ENCODE data around the gene PACS1. TPM values are rescaled to one million over a fixed set of nuclear protein-coding genes. Genes with fewer than 3 reads are reported as not detected.
"Not testable (repeated sequence)": the region's sequence is repeated elsewhere in the genome, so short reads cannot be mapped to it uniquely, and the experiment has no call there.

Gene PACS1
- total RNA-seq, 1 experiment from 2014 or later = 41.1 TPM

- intact Hi-C loops (cut with micrococcal nuclease); H3K9me3 ChIP-seq (ENCODE audit: control insufficient read depth in 1 of 2, insufficient read depth in 1 of 2, low read depth in 1 of 2, low read length in 2 of 2); DNase-seq (ENCODE audit: low read depth, low spot score); H3K36me3 ChIP-seq (ENCODE audit: control insufficient read depth in 1 of 2, insufficient read depth in 2 of 2, low read length in 2 of 2); POLR2A ChIA-PET; BruUV-seq (replicated peaks); ATAC-seq; H3K4me2 ChIP-seq (ENCODE audit: low read length); RAD21 ChIA-PET (ENCODE audit: low non-redundant PET in 1 of 2, low total read pairs in 2 of 2, uncharacterized antibody in 2 of 2, unreplicated experiment in 2 of 2); H3K27ac ChIP-seq (ENCODE audit: low read depth, low read length); H2AFZ ChIP-seq (ENCODE audit: low read depth, low read length, poor library complexity, severe bottlenecking); CTCF ChIA-PET; H3K9me2 ChIP-seq (ENCODE audit: insufficient read depth); H3K9ac ChIP-seq (ENCODE audit: low read length); H3K27me3 ChIP-seq (ENCODE audit: insufficient read depth, low read length); H3K4me1 ChIP-seq (ENCODE audit: control insufficient read depth in 1 of 2, insufficient read depth in 2 of 2, low read length in 2 of 2); H3K4me3 ChIP-seq (replicated peaks in 1 of 2; ENCODE audit: low read depth in 1 of 2, low read length in 2 of 2); H4K20me1 ChIP-seq (ENCODE audit: insufficient read depth): not testable (repeated sequence)
- H3K79me2 ChIP-seq (ENCODE audit: insufficient read depth, low read length) = peaks cover 15% of the 10 kb centered on the region
Measured at GRCh38 chr11:66092125-66092524, 22.1 kb downstream of the PACS1 start.

DNA sequence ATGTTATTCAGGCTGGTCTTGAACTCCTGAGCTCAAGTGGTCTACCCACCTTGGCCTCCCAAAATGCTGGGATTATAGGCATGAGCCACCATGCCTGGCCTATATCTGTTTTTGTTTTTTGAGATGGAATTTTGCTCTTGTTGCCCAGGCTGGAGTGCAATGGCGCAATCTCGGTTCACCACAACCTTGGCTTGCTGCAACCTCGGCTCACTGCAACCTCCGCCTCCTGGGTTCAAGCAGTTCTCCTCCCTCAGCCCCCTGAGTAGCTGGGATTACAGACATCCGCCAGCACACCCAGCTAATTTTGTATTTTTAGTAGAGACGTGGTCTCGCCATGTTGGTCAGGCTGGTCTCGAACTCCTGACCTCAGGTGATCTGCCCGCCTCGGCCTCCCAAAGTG lies 29.7 kb downstream of the PACS1 start:
- CTCF ChIA-PET; H3K27ac ChIP-seq (ENCODE audit: low read depth, low read length); H3K27me3 ChIP-seq (ENCODE audit: insufficient read depth, low read length); BruUV-seq (replicated peaks); H3K9me3 ChIP-seq (ENCODE audit: control insufficient read depth in 1 of 2, insufficient read depth in 1 of 2, low read depth in 1 of 2, low read length in 2 of 2); RAD21 ChIA-PET (ENCODE audit: low non-redundant PET in 1 of 2, low total read pairs in 2 of 2, uncharacterized antibody in 2 of 2, unreplicated experiment in 2 of 2); H3K4me3 ChIP-seq (replicated peaks in 1 of 2; ENCODE audit: low read depth in 1 of 2, low read length in 2 of 2); ATAC-seq; H3K9me2 ChIP-seq (ENCODE audit: insufficient read depth); H3K9ac ChIP-seq (ENCODE audit: low read length); H4K20me1 ChIP-seq (ENCODE audit: insufficient read depth); POLR2A ChIA-PET; H3K79me2 ChIP-seq (ENCODE audit: insufficient read depth, low read length); H2AFZ ChIP-seq (ENCODE audit: low read depth, low read length, poor library complexity, severe bottlenecking); DNase-seq (ENCODE audit: low read depth, low spot score); H3K36me3 ChIP-seq (ENCODE audit: control insufficient read depth in 1 of 2, insufficient read depth in 2 of 2, low read length in 2 of 2); intact Hi-C loops (cut with micrococcal nuclease); H3K4me2 ChIP-seq (ENCODE audit: low read length); H3K4me1 ChIP-seq (ENCODE audit: control insufficient read depth in 1 of 2, insufficient read depth in 2 of 2, low read length in 2 of 2): not testable (repeated sequence)

DNA sequence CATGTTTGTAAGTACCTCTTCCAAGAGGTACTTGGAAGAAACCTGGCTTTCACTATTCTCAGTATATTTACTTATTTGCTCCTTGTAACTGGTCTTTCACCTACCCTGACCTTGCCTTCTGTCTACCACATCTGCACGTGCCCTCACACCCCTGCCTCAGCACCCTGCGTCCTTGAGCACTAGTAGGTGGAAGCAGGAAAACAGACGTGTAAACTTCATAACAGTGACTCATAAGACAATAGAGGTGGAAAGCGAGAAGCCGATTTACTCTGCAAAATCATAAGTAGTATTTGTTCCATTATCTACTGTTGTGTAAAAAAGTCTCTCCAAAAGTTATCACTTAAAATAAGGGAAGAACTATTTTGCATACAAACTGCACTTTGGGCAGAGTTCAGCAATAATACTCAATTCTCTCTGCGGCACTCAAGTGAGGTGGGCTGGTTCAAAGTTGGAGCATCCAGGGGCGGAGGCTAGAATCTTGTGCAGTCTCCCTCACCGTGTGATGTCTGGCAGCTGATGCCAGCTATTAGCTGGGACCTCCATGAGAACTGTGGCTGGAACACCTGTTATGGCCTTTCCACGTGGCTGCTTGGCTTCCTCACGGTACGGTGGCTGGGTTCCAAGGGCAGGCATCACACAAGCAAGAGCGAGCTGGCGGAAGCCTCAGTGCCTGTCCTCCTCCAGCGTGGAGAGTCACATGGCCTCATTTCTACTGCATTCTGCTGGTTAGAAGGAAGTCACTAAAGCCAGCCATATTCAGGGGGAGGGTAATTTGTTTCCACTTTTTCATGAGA lies 30.4 kb downstream of the PACS1 start:
- H2AFZ ChIP-seq (ENCODE audit: low read depth, low read length, poor library complexity, severe bottlenecking) = no peak overlapping the region
- intact Hi-C loops (cut with micrococcal nuclease) = no loop called here
- H3K27me3 ChIP-seq (ENCODE audit: insufficient read depth, low read length) = no peaks in the 10 kb centered on the region
- H3K36me3 ChIP-seq (ENCODE audit: control insufficient read depth in 1 of 2, insufficient read depth in 2 of 2, low read length in 2 of 2) = no peaks in the 10 kb centered on the region
- H3K9me2 ChIP-seq (ENCODE audit: insufficient read depth) = no peaks in the 10 kb centered on the region
- no peak overlapping the region for H3K4me2 ChIP-seq (ENCODE audit: low read length)
- BruUV-seq (replicated peaks) = no TSS peak
- no peak overlapping the region for H3K9ac ChIP-seq (ENCODE audit: low read length)
- RAD21 ChIA-PET (ENCODE audit: low non-redundant PET in 1 of 2, low total read pairs in 2 of 2, uncharacterized antibody in 2 of 2, unreplicated experiment in 2 of 2) = no interaction called here
- no peak overlapping the region for H3K27ac ChIP-seq (ENCODE audit: low read depth, low read length)
- POLR2A ChIA-PET = no interaction called here
- ATAC-seq = no peak
- TF ChIP-seq EZH2phosphoT487 (IDR thresholded peaks at IDR 0.05; ENCODE audit: borderline replicate concordance) (no peak), SIN3A (IDR thresholded peaks at IDR 0.05; ENCODE audit: low read depth) (no peak)
- TF ChIP-seq, protein P1, sequence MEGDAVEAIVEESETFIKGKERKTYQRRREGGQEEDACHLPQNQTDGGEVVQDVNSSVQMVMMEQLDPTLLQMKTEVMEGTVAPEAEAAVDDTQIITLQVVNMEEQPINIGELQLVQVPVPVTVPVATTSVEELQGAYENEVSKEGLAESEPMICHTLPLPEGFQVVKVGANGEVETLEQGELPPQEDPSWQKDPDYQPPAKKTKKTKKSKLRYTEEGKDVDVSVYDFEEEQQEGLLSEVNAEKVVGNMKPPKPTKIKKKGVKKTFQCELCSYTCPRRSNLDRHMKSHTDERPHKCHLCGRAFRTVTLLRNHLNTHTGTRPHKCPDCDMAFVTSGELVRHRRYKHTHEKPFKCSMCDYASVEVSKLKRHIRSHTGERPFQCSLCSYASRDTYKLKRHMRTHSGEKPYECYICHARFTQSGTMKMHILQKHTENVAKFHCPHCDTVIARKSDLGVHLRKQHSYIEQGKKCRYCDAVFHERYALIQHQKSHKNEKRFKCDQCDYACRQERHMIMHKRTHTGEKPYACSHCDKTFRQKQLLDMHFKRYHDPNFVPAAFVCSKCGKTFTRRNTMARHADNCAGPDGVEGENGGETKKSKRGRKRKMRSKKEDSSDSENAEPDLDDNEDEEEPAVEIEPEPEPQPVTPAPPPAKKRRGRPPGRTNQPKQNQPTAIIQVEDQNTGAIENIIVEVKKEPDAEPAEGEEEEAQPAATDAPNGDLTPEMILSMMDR (IDR thresholded peaks at IDR 0.05 in 2 of 3, conservative IDR thresholded peaks at IDR 0.05 in 1 of 3; ENCODE audit: borderline replicate concordance in 1 of 3, insufficient read depth in 1 of 3, low read depth in 2 of 3, low read length in 2 of 3) = no peak
- H3K4me3 ChIP-seq (replicated peaks in 1 of 2; ENCODE audit: low read depth in 1 of 2, low read length in 2 of 2) = no peak overlapping the region
- CTCF ChIA-PET = no interaction called here
- H3K79me2 ChIP-seq (ENCODE audit: insufficient read depth, low read length) = peaks cover 7% of the 10 kb centered on the region; the same call in 1 of the 2 replicates
- no peaks in the 10 kb centered on the region for H4K20me1 ChIP-seq (ENCODE audit: insufficient read depth)
- no peaks in the 10 kb centered on the region for H3K4me1 ChIP-seq (ENCODE audit: control insufficient read depth in 1 of 2, insufficient read depth in 2 of 2, low read length in 2 of 2)
- H3K9me3 ChIP-seq (ENCODE audit: control insufficient read depth in 1 of 2, insufficient read depth in 1 of 2, low read depth in 1 of 2, low read length in 2 of 2) = no peaks in the 10 kb centered on the region
- DNase-seq (ENCODE audit: low read depth, low spot score) = no peak

All from HCT116 (cell line).